HL-60/S4 treated with retinoic acid at 250 ng/mL for 4 days and 3 days (cell line): ENCODE results near the gene F7.

Experiments used
- in situ Hi-C: fragments of 300-500 bp; cut with MboI; formaldehyde crosslinking; loops from 2 replicates; pipeline ENCODE4 v1.7.0; 2022; ENCODE audit warnings: low sequenced_read_pairs

Gene F7

GRCh38 chr13:113129921-113130750 is 24.5 kb downstream of the F7 start:
- in situ Hi-C loops, result no loop called here

- in situ Hi-C loops, result no loop called here
Observed at GRCh38 chr13:113135281-113135760, 29.7 kb downstream of the F7 start.

- in situ Hi-C loops, result no loop called here
Observed at GRCh38 chr13:113137691-113138298, 32.2 kb downstream of the F7 start.

GRCh38 chr13:113138792-113139551 is 33.4 kb downstream of the F7 start:
- in situ Hi-C loops, result no loop called here

- in situ Hi-C loops, result no loop called here
Observed at GRCh38 chr13:113139577-113139976, 34.0 kb downstream of the F7 start.

- in situ Hi-C loops, result no loop called here
Observed at GRCh38 chr13:113140677-113141600, 35.3 kb downstream of the F7 start.

- in situ Hi-C loops, result no loop called here
Observed at GRCh38 chr13:113141601-113141970, 36.0 kb downstream of the F7 start.

- in situ Hi-C loops, result no loop called here
Observed at GRCh38 chr13:113142876-113143275, 37.3 kb downstream of the F7 start.

- in situ Hi-C loops, result no loop called here
Observed at GRCh38 chr13:113143466-113144254, 38.1 kb downstream of the F7 start.

- in situ Hi-C loops, result no loop called here
Observed at GRCh38 chr13:113144255-113144629, 38.7 kb downstream of the F7 start.

- in situ Hi-C loops, result no loop called here
Observed at GRCh38 chr13:113145496-113145895, 39.9 kb downstream of the F7 start.

GRCh38 chr13:113145911-113146598 is 40.5 kb downstream of the F7 start:
- in situ Hi-C loops, result no loop called here

- in situ Hi-C loops, result no loop called here
Observed at GRCh38 chr13:113146750-113147149, 41.2 kb downstream of the F7 start.

- in situ Hi-C loops, result no loop called here
Observed at GRCh38 chr13:113147206-113147605, 41.6 kb downstream of the F7 start.

GRCh38 chr13:113148407-113148806 is 42.8 kb downstream of the F7 start:
- in situ Hi-C loops, result no loop called here

- in situ Hi-C loops, result no loop called here
Observed at GRCh38 chr13:113148940-113149503, 43.4 kb downstream of the F7 start.

- in situ Hi-C loops, result no loop called here
Observed at GRCh38 chr13:113149711-113150549, 44.3 kb downstream of the F7 start.
